Measurements from ENCODE around the gene SLC25A47. TPM values are rescaled to one million over a fixed set of nuclear protein-coding genes. Genes with fewer than 3 reads are reported as not detected.
"Not testable (repeated sequence)": the region's sequence is repeated elsewhere in the genome, so short reads cannot be mapped to it uniquely, and the experiment has no call there.

The SLC25A47 gene
- total RNA-seq, 1 donor from 2014 or later = not detected

GRCh38 chr14:100290607-100291304, 32.4 kb upstream of the SLC25A47 start:
- no peak for DNase-seq

GRCh38 chr14:100291305-100292075, 31.6 kb upstream of the SLC25A47 start:
- no peak for DNase-seq

GRCh38 chr14:100292301-100292775, 30.8 kb upstream of the SLC25A47 start:
- DNase-seq = no peak

GRCh38 chr14:100292776-100293461, 30.2 kb upstream of the SLC25A47 start:
- DNase-seq = no peak

GRCh38 chr14:100293497-100294212, 29.5 kb upstream of the SLC25A47 start:
- DNase-seq = no peak

- no peak for DNase-seq
These were observed 28.8 kb upstream of the SLC25A47 start for GRCh38 chr14:100294213-100294962.

GRCh38 chr14:100294963-100295330, 28.2 kb upstream of the SLC25A47 start:
- DNase-seq = no peak

GRCh38 chr14:100295376-100296105, 27.6 kb upstream of the SLC25A47 start:
- DNase-seq = no peak

- no peak for DNase-seq
These were observed 27.0 kb upstream of the SLC25A47 start for GRCh38 chr14:100296106-100296651.

GRCh38 chr14:100296729-100297128, 26.4 kb upstream of the SLC25A47 start:
- not testable (repeated sequence) for DNase-seq

- DNase-seq = peak; percentile 34
These were observed 25.5 kb upstream of the SLC25A47 start for GRCh38 chr14:100297320-100298300.

GRCh38 chr14:100298551-100299237, 24.4 kb upstream of the SLC25A47 start:
- no peak for DNase-seq

- no peak for DNase-seq
These were observed 23.9 kb upstream of the SLC25A47 start for GRCh38 chr14:100299238-100299560.

- no peak for DNase-seq
These were observed 20.5 kb upstream of the SLC25A47 start for GRCh38 chr14:100302616-100303015.

- DNase-seq = peak; percentile 53
These were observed 20.0 kb upstream of the SLC25A47 start for GRCh38 chr14:100303179-100303578.

- DNase-seq = peak; percentile 20
These were observed 19.2 kb upstream of the SLC25A47 start for GRCh38 chr14:100303925-100304324.

- DNase-seq = peak; percentile 55
These were observed 18.3 kb upstream of the SLC25A47 start for GRCh38 chr14:100304825-100305323.

- DNase-seq = peak; percentile 45
These were observed 17.6 kb upstream of the SLC25A47 start for GRCh38 chr14:100305324-100306100.

Measured in dermis blood vessel endothelial cell (primary cell).